ENCODE measurements around the gene PCGF1. TPM values are rescaled to one million over a fixed set of nuclear protein-coding genes. Genes with fewer than 3 reads are reported as not detected.
A peak's percentile ranks its signal among the peaks of the same experiment; 100 is the strongest.

PCGF1 gene
- total and polyA plus RNA-seq, 2 experiments from 2014 or later = 10.9 to 13.4 TPM

DNA sequence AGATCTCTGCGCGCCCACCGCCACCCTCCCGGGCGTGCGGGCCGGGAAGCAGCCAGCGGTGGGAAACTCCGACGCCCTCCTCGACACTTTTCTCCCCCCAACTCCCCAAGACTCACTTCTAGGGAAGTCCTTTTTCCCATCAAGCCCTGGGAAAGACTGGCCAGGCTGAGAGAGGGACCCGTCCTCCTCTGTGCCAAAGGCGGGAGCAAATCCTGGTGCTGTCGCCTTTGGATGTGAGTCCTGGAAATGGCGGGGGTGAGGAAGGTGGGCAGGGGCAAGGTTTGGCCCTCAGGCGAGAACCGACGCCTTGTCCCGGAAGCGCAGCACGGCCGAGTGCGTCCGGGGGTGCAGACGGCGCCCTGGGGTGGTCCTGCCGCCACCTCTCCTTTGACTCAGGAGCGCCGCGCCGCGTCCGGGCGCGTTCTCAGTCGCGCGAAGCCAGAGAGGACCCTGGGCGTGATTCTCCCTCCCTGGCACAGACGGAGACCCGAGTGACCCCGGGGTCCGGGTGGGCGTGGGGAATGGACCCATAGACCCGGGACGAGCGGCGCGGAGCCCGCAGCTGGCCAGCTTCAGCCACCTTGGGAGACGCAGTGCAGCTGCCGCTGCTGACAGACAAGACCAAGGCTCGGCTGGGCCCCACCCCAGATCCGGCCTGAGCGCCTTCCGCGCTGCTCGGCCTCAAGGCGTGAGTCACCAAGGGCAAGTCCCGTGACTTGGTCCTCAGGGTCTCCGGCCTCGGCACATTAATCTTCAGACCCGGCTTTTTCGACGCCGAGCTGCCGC, 4.6 kb downstream of the PCGF1 start:
- Histone ChIP-seq H2AFZ (peak overlapping the region; percentile 96), H3F3A (replicated peaks; ENCODE audit: low read depth) (peaks cover 38% of the 10 kb centered on the region), H3K27me3 (ENCODE audit: insufficient read depth) (peaks cover 92% of the 10 kb centered on the region), H3K4me3 (peak overlapping the region; percentile 71), H3K27ac (ENCODE audit: low read depth) (no peak overlapping the region), H4K20me1 (replicated peaks; ENCODE audit: insufficient read depth) (peaks cover 11% of the 10 kb centered on the region), H3K79me2 (replicated peaks; ENCODE audit: insufficient read depth) (peaks cover 8% of the 10 kb centered on the region), H3K9me2 (ENCODE audit: insufficient read depth) (no peaks in the 10 kb centered on the region), H3K36me3 (ENCODE audit: insufficient read depth) (peaks cover 7% of the 10 kb centered on the region; the same call in 1 of the 2 replicates), H3K4me2 (peak overlapping the region; percentile 95), H3K4me1 (ENCODE audit: insufficient read depth) (peaks cover 50% of the 10 kb centered on the region)
- H3K27ac Mint-ChIP-seq = no peak overlapping the region
- peaks cover 28% of the 10 kb centered on the region for H3K36me3 Mint-ChIP-seq (ENCODE audit: low read depth)
- ATAC-seq (peak; percentile 9), DNase-seq (ENCODE audit: low spot score) (peak; percentile 73)
- peaks cover 55% of the 10 kb centered on the region for H3K4me1 Mint-ChIP-seq
- H3K27me3 Mint-ChIP-seq (ENCODE audit: insufficient read depth, low read depth, poor library complexity) = peaks cover 97% of the 10 kb centered on the region
- TF ChIP-seq EZH2 (IDR thresholded peaks at IDR 0.05; ENCODE audit: low read depth, unreplicated experiment) (peak; percentile 39), JUNB (IDR thresholded peaks at IDR 0.05; ENCODE audit: unreplicated experiment) (no peak), STAT1 (IDR thresholded peaks at IDR 0.05; ENCODE audit: unreplicated experiment) (no peak), POLR2AphosphoS5 (IDR thresholded peaks at IDR 0.05; ENCODE audit: low read depth) (0 out of 2 replicates have a peak, but pooled peaks have one; percentile 23), NANOG (IDR thresholded peaks at IDR 0.05; ENCODE audit: borderline replicate concordance) (no peak), ZNF331 (CRISPR knock-in tag; IDR thresholded peaks at IDR 0.05; ENCODE audit: low read depth) (no peak), ZNF114 (CRISPR knock-in tag; IDR thresholded peaks at IDR 0.05) (no peak), CREB1 (CRISPR knock-in tag; IDR thresholded peaks at IDR 0.05; ENCODE audit: low read depth) (no peak), EZH2phosphoT487 (IDR thresholded peaks at IDR 0.05; ENCODE audit: unreplicated experiment) (peak; percentile 65)
- TF ChIP-seq, protein P1, sequence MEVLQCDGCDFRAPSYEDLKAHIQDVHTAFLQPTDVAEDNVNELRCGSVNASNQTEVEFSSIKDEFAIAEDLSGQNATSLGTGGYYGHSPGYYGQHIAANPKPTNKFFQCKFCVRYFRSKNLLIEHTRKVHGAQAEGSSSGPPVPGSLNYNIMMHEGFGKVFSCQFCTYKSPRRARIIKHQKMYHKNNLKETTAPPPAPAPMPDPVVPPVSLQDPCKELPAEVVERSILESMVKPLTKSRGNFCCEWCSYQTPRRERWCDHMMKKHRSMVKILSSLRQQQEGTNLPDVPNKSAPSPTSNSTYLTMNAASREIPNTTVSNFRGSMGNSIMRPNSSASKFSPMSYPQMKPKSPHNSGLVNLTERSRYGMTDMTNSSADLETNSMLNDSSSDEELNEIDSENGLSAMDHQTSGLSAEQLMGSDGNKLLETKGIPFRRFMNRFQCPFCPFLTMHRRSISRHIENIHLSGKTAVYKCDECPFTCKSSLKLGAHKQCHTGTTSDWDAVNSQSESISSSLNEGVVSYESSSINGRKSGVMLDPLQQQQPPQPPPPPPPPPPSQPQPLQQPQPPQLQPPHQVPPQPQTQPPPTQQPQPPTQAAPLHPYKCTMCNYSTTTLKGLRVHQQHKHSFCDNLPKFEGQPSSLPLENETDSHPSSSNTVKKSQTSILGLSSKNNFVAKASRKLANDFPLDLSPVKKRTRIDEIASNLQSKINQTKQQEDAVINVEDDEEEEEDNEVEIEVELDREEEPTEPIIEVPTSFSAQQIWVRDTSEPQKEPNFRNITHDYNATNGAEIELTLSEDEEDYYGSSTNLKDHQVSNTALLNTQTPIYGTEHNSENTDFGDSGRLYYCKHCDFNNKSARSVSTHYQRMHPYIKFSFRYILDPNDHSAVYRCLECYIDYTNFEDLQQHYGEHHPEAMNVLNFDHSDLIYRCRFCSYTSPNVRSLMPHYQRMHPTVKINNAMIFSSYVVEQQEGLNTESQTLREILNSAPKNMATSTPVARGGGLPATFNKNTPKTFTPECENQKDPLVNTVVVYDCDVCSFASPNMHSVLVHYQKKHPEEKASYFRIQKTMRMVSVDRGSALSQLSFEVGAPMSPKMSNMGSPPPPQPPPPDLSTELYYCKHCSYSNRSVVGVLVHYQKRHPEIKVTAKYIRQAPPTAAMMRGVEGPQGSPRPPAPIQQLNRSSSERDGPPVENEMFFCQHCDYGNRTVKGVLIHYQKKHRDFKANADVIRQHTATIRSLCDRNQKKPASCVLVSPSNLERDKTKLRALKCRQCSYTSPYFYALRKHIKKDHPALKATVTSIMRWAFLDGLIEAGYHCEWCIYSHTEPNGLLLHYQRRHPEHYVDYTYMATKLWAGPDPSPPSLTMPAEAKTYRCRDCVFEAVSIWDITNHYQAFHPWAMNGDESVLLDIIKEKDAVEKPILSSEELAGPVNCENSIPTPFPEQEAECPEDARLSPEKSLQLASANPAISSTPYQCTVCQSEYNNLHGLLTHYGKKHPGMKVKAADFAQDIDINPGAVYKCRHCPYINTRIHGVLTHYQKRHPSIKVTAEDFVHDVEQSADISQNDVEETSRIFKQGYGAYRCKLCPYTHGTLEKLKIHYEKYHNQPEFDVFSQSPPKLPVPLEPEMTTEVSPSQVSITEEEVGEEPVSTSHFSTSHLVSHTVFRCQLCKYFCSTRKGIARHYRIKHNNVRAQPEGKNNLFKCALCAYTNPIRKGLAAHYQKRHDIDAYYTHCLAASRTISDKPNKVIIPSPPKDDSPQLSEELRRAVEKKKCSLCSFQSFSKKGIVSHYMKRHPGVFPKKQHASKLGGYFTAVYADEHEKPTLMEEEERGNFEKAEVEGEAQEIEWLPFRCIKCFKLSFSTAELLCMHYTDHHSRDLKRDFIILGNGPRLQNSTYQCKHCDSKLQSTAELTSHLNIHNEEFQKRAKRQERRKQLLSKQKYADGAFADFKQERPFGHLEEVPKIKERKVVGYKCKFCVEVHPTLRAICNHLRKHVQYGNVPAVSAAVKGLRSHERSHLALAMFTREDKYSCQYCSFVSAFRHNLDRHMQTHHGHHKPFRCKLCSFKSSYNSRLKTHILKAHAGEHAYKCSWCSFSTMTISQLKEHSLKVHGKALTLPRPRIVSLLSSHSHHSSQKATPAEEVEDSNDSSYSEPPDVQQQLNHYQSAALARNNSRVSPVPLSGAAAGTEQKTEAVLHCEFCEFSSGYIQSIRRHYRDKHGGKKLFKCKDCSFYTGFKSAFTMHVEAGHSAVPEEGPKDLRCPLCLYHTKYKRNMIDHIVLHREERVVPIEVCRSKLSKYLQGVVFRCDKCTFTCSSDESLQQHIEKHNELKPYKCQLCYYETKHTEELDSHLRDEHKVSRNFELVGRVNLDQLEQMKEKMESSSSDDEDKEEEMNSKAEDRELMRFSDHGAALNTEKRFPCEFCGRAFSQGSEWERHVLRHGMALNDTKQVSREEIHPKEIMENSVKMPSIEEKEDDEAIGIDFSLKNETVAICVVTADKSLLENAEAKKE (CRISPR knock-in tag; IDR thresholded peaks at IDR 0.05) = no peak
- TF ChIP-seq, protein P2, sequence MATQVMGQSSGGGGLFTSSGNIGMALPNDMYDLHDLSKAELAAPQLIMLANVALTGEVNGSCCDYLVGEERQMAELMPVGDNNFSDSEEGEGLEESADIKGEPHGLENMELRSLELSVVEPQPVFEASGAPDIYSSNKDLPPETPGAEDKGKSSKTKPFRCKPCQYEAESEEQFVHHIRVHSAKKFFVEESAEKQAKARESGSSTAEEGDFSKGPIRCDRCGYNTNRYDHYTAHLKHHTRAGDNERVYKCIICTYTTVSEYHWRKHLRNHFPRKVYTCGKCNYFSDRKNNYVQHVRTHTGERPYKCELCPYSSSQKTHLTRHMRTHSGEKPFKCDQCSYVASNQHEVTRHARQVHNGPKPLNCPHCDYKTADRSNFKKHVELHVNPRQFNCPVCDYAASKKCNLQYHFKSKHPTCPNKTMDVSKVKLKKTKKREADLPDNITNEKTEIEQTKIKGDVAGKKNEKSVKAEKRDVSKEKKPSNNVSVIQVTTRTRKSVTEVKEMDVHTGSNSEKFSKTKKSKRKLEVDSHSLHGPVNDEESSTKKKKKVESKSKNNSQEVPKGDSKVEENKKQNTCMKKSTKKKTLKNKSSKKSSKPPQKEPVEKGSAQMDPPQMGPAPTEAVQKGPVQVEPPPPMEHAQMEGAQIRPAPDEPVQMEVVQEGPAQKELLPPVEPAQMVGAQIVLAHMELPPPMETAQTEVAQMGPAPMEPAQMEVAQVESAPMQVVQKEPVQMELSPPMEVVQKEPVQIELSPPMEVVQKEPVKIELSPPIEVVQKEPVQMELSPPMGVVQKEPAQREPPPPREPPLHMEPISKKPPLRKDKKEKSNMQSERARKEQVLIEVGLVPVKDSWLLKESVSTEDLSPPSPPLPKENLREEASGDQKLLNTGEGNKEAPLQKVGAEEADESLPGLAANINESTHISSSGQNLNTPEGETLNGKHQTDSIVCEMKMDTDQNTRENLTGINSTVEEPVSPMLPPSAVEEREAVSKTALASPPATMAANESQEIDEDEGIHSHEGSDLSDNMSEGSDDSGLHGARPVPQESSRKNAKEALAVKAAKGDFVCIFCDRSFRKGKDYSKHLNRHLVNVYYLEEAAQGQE (IDR thresholded peaks at IDR 0.05; ENCODE audit: unreplicated experiment) = no peak
- TF ChIP-seq, protein P3, sequence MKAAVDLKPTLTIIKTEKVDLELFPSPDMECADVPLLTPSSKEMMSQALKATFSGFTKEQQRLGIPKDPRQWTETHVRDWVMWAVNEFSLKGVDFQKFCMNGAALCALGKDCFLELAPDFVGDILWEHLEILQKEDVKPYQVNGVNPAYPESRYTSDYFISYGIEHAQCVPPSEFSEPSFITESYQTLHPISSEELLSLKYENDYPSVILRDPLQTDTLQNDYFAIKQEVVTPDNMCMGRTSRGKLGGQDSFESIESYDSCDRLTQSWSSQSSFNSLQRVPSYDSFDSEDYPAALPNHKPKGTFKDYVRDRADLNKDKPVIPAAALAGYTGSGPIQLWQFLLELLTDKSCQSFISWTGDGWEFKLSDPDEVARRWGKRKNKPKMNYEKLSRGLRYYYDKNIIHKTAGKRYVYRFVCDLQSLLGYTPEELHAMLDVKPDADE (IDR thresholded peaks at IDR 0.05) = no peak
- TF ChIP-seq, protein P4, sequence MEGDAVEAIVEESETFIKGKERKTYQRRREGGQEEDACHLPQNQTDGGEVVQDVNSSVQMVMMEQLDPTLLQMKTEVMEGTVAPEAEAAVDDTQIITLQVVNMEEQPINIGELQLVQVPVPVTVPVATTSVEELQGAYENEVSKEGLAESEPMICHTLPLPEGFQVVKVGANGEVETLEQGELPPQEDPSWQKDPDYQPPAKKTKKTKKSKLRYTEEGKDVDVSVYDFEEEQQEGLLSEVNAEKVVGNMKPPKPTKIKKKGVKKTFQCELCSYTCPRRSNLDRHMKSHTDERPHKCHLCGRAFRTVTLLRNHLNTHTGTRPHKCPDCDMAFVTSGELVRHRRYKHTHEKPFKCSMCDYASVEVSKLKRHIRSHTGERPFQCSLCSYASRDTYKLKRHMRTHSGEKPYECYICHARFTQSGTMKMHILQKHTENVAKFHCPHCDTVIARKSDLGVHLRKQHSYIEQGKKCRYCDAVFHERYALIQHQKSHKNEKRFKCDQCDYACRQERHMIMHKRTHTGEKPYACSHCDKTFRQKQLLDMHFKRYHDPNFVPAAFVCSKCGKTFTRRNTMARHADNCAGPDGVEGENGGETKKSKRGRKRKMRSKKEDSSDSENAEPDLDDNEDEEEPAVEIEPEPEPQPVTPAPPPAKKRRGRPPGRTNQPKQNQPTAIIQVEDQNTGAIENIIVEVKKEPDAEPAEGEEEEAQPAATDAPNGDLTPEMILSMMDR (conservative IDR thresholded peaks at IDR 0.05; ENCODE audit: low read depth in 2 of 2) = peak in 1 of 2 experiments; percentile 42; a peak in 2 of 4 replicates
- peak overlapping the region; percentile 86 for H3K4me3 Mint-ChIP-seq
- H3K9me3 Mint-ChIP-seq = no peaks in the 10 kb centered on the region; the same call in 1 of the 3 replicates
